ENCODE results near the gene SIK2.

GRCh38 chr11:111565114-111565720, 37.0 kb upstream of the SIK2 start:
- TF ChIP-seq CEBPB (IDR thresholded peaks at IDR 0.05) (0 out of 2 replicates have a peak, but pooled peaks have one; percentile 15), YY1 (IDR thresholded peaks at IDR 0.05; ENCODE audit: low read depth) (no peak), REST (IDR thresholded peaks at IDR 0.05; ENCODE audit: low read depth) (no peak)

Data from Ishikawa (cell line).